IPS-11a (cell line): ENCODE results near the gene BRINP1.

Experiments used
- H3K4me3 ChIP-seq: one replicate; pipeline ENCODE4 v1.5.1; 2013; ENCODE audit warnings: low read depth, low read length, control low read depth

Gene BRINP1

DNA sequence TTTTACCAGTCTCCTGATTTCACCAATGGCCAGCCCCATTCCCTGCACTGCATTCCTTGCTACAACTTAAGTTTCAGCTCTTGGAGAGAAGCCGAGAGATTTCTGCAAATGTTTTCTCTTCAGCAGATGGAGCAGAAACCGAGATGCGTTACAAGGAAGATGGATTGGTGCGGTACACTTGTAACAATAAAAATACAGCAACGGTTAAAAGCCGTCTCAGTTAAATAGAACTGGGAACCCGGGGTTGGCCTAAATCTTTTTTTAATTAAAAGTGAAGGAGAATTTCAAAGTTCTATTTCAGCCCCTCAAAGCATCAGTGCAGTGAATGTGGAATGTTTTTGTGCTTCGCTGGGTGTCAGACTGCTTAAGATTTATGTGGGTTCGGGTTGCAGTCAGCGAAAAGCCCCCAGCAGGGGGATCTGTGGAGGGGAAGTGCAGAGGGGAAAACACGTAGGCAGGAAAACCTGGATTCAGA, 19.8 kb downstream of the BRINP1 start:
- no peak overlapping the region for H3K4me3 ChIP-seq

DNA sequence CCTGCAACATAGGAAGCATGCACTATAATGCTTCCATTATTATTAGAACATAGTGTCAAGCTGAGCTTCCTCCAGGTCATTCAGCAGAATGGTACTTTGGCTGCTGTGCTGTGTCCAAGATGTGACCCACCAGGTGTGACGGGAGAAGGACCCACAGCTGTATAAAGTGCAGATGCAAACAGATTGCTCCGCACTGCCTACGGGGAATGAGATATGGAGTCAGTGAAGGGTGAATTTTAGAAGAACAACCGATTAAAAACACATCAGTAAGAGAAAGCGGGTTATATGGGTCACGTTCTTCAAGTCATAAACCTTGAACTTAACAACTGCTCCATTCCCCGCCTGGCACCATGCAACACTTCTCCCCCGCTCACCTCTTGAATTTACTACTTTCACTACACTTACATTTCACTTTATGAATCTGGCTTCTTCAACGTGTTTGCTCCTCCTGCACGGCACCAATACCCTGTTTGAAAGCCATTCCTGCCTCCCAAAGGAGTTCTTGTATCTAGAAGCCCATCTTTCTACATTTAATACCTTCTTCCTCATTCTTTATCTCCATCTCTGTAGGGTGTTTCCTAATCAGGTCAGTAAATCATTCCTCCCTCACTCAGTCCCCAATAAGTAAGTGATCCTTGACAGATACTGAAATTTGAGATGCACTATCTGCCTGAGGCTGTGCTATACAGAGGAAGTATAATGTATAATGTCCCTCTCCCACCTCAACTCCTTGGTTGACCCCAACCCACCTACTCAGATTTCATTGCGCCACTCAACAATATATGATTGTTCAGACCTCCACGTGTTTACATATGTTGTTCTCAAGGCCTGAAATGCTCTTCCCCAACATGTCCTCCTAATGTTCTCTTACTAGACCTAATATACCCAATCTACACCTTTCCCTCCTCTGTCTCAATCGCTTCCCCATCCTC, 25.9 kb downstream of the BRINP1 start:
- no peak overlapping the region for H3K4me3 ChIP-seq

DNA sequence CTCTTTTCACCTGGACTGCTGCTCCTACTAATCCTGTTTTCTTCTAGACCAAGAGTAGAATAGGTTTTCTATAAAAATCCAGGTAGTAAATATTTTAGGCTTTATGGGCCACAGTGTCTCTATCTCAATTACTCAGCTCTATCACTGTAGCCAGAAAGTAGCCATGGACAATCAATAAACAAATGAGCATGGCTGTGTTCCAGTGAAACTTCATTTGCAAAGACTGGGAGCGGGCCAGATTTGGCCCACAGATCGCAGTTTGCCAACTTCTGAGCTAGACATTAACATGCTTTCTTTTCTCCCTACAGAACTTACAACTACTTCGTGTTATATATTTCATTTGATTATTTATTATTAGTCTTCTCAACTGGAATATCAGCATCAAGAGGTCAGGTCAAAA, 30.2 kb downstream of the BRINP1 start:
- no peak overlapping the region for H3K4me3 ChIP-seq

DNA sequence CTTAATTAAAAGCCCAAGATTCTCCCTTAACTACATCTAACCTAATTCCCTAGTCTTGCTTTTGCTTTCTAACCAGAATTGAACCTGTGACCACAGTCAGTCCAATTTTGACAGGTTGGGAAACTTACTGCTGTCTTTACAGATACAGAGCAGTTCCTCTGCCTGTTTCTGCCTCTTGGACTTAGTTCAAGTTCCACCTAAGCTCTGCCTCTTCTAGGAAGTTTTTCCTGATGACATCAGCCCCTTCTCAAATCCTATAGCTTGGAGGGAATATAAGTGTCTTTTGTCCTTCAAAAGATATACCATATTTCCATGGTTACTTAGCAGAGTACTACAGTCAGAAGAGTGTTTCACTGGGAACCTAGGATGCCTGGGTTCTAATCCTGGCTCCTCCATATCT, 31.7 kb downstream of the BRINP1 start:
- no peak overlapping the region for H3K4me3 ChIP-seq

GRCh38 chr9:119334745-119335144, 34.5 kb downstream of the BRINP1 start:
- H3K4me3 ChIP-seq: no peak overlapping the region

- H3K4me3 ChIP-seq: no peak overlapping the region
Measured at GRCh38 chr9:119333507-119334229, 35.6 kb downstream of the BRINP1 start.

DNA sequence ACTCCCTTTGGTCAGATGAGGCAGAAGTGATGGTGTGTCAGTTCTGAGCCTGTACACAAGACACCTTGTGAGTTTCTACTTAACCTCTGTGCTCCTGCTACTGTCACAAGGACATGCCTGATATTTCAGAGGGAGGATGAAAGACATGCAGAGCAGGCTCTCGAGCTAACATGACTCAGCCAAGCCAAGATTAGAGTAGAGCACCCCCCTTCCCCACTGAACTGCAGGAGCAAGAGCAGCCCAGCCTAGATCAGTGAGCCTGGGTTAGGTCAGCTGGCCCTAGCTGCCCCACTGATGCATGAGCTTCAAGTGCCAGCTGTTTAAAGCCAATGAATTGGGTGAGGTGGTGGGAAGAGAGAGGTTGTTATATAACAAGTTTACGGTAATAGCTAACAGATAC, 36.7 kb downstream of the BRINP1 start:
- H3K4me3 ChIP-seq: no peak overlapping the region

DNA sequence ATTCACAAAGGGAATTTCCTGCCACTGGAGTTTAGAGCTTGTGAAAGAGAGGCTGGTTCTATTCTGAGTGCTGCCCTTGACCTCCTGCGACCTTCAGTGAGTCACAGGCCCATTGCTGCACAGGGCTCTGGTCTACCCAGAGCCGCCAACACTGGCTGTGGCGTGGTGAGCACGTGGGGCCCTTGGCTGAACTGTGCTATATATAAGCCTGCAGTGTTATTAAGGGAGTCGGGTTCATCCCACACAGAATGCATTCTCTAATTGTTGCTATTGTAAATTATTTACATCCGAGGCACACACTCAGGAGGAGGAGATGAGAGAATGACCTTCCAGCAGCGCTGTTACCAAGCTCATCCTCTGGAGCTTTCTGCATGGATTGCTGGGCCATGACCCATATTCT, 47.1 kb downstream of the BRINP1 start:
- H3K4me3 ChIP-seq: no peak overlapping the region

GRCh38 chr9:119318371-119318770, 50.9 kb downstream of the BRINP1 start:
- H3K4me3 ChIP-seq: no peak overlapping the region

DNA sequence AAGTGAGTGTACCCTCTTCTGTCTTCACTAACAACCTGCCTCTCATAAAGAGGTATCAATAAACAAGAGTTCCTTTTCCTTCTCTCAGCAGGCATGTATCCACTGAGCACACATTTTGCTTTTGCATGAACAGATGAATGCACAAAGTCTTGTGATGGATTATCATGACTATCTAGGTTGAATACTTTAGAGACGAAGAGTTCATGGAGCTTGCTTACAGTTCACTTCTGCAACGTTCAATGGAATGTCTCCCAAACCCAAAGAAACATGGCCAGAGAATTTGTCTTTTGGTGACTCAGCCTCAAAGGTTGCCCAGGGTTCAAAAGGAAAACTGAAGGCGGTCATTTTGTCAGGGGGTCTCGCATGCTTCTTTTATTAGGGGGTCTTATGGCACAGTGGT, 55.4 kb downstream of the BRINP1 start:
- no peak overlapping the region for H3K4me3 ChIP-seq

DNA sequence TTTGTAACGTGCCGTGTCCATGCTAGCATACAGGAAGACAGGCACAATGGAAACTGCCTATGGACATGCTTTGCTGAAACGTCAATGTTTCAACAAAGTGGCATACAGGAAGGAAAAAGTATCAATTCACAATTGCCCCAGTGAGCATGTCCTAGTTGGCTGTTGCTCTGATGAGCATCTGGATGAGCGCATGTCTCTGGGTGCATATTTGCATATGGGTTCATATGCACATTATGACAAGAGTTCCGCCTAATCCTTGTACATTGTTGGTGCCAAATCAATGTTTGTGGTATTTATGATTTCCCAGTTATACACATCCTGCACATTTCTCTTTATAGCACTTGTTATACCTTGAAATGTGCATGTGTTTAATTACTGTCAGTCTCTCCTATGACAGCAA, 58.5 kb downstream of the BRINP1 start:
- H3K4me3 ChIP-seq: no peak overlapping the region

- H3K4me3 ChIP-seq: no peak overlapping the region
Measured at GRCh38 chr9:119307471-119307870, 61.8 kb downstream of the BRINP1 start.

DNA sequence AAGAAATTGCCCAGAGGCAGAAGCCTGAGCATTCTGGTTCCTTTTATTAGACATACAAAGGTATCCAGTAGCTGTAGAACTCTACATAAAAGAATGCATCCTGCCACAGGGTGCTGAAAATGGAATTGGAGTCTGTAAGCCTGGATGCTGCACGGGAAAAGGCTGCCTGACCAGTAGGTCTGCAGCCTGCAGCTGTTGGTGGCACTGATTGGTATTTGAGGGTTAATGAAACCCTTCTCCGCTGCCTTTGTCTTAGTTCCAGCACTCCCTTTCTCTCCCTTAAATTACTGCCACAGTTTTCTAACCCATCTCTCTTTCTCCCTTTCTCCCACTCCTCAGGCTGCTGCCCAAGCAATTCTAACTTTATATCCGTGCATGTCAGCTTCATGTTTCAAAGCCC, 64.7 kb downstream of the BRINP1 start:
- no peak overlapping the region for H3K4me3 ChIP-seq

DNA sequence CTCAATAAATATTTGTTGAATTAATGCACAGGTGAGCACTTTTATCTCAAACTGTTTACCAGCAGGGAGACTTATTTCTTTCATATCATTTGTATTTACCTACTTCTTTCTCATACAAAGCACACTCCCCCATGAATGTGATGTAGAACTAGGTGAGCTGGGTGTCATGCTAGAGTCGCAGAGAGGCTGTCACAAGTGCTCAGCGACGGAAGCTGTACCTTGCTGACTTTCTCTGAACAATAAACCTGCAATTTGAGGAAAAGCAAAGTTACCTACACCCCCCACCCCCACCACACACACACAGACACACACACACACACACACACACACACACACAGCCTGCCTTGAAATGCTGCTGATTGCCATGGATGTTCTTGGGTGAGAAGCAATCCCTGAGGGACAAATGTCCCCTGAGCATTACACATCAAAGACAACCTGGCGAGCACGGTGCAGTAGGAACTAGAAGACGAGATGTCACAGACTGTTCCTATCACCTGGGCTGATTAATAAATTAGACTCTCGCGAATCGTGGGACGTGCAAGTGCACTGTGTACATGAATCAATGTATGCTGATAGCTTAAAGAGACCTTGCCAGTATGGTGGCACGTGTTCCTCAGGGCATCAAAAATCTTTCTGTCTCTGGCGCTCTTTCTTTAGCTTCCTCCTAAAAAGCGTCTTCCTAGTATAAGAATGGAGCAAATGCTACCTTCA, 66.1 kb downstream of the BRINP1 start:
- H3K4me3 ChIP-seq: no peak overlapping the region

GRCh38 chr9:119298076-119298853, 71.0 kb downstream of the BRINP1 start:
- no peak overlapping the region for H3K4me3 ChIP-seq

DNA sequence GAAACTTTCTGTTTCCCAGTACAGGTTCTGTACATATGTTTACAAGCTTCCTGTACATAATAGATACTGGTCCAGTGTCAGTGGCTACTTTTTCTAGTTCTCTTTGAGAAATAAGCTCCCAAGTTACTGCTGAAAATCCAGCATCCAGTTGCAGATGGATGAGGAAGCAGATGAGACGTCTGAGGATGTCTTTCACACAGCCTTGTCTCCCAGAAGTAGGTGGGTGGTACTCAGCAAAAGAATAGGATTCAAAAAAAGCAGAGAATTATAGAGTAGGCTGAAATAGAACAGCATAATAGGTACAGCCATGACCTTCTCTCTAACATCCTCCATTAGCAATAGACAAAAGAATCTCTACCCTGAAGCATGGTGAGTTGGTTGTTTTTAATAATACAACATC, 77.7 kb downstream of the BRINP1 start:
- H3K4me3 ChIP-seq: no peak overlapping the region

- H3K4me3 ChIP-seq: no peak overlapping the region
Measured at GRCh38 chr9:119289740-119290433, 79.3 kb downstream of the BRINP1 start.

DNA sequence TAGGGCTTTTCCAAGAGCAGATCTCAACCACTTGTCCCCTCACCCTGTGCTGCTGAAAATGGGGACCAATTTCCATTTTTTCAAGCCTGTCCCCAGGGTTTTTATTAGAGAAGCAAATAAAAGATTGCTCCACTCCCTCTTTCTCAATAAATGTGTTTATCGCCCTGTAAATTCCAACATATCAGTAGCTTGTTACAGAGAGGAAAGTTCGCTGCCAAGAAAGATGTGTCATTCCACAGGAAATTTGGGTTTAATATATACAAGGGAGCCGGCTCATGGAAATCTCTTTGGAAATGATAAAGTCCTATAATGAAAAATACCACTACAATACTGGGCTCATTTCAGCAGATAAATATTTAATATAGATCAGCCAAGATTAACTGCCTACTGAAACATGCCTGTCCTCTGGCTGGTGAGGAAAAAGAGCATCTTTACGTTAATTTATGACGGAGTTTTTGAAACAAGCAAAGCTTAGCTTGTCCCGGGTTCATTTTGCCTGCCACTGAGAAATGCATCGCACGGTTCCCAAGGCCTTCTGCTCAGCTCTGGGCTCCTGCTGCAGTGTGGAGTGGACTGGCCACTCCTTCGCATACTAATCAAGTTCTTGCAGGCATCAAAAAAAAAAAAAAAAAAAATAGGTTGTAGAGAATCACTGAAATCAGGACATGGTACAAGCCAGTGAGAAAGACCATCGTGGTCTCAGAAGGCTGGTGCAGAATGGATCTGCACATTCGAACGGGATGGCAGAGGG, 84.5 kb downstream of the BRINP1 start:
- no peak overlapping the region for H3K4me3 ChIP-seq

DNA sequence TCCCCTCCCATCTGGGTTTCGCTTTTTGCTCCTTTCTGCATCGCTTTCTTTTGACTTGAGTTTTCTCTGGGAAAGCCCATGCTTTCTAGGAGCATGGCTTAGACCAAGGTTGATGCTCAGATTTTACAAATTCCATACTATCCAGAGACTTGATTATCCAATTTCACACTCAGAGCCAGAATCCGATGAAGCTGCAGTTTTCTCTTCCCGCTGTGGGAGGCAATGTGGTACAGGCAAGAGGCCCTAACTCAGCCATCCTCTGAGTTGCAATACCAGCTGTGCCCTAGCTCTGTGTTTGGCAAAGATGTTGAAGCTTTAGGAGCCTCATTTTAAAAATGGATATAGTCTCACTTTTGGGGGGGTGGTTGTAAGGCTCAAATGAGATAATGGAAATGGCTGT, 85.1 kb downstream of the BRINP1 start:
- no peak overlapping the region for H3K4me3 ChIP-seq
